ENCODE results near the gene PTPN22.

DNA sequence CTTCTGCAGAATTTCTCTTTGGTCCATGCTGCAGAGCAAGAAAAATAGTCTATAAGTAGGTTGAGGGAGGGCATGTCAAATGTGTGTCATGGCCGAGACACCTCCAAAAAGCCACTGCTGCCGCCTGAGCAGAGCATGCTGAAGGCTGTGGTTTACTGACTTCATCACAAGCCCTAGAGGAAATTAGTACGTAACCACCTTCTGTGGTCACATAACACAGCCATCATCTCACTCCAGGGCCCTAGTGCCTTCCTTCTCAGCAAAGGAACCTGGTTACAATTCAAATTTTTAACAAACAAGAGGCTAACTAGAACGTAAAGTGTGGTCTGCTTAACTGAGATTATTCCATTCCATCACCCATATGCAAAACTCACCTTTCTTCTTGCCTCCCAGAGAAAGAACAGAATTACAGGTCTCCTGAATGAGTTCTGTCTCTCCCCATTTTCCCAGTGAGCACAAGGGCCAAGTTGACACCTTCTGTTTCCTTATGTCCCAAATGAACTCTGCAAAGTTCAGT, at the start of gene PTPN22:
- TF ChIP-seq POLR2A (IDR thresholded peaks at IDR 0.05) = no peak
- TF ChIP-seq, protein P1, sequence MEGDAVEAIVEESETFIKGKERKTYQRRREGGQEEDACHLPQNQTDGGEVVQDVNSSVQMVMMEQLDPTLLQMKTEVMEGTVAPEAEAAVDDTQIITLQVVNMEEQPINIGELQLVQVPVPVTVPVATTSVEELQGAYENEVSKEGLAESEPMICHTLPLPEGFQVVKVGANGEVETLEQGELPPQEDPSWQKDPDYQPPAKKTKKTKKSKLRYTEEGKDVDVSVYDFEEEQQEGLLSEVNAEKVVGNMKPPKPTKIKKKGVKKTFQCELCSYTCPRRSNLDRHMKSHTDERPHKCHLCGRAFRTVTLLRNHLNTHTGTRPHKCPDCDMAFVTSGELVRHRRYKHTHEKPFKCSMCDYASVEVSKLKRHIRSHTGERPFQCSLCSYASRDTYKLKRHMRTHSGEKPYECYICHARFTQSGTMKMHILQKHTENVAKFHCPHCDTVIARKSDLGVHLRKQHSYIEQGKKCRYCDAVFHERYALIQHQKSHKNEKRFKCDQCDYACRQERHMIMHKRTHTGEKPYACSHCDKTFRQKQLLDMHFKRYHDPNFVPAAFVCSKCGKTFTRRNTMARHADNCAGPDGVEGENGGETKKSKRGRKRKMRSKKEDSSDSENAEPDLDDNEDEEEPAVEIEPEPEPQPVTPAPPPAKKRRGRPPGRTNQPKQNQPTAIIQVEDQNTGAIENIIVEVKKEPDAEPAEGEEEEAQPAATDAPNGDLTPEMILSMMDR (IDR thresholded peaks at IDR 0.05) = no peak
